ENCODE measurements around the gene ZNF687. TPM values are rescaled to one million over a fixed set of nuclear protein-coding genes. Genes with fewer than 3 reads are reported as not detected.

ZNF687 gene
- total RNA-seq, 2 donors from 2014 or later = 43.0 to 49.8 TPM

GRCh38 chr1:151286619-151287340 lies 4.7 kb downstream of the ZNF687 start:
- H3K9ac ChIP-seq (ENCODE audit: extremely low read depth, low read length, poor library complexity, severe bottlenecking) = no peak overlapping the region
- Mint-ChIP-seq H3K4me3 (no peak overlapping the region), H3K27me3 (ENCODE audit: insufficient read depth) (no peaks in the 10 kb centered on the region), H3K9me3 (no peaks in the 10 kb centered on the region), H3K36me3 (ENCODE audit: low read depth) (peaks cover 44% of the 10 kb centered on the region), H3K4me1 (peaks cover 13% of the 10 kb centered on the region), H3K27ac (no peak overlapping the region)
- no peaks in the 10 kb centered on the region for H3K27me3 ChIP-seq (ENCODE audit: control insufficient read depth, insufficient read depth, low read length, poor library complexity, severe bottlenecking)
- H3K27ac ChIP-seq (ENCODE audit: low read depth, low read length) = no peak overlapping the region
- peaks cover 49% of the 10 kb centered on the region for H3K36me3 ChIP-seq (ENCODE audit: control insufficient read depth, insufficient read depth, low read length)
- TF ChIP-seq, protein P1, sequence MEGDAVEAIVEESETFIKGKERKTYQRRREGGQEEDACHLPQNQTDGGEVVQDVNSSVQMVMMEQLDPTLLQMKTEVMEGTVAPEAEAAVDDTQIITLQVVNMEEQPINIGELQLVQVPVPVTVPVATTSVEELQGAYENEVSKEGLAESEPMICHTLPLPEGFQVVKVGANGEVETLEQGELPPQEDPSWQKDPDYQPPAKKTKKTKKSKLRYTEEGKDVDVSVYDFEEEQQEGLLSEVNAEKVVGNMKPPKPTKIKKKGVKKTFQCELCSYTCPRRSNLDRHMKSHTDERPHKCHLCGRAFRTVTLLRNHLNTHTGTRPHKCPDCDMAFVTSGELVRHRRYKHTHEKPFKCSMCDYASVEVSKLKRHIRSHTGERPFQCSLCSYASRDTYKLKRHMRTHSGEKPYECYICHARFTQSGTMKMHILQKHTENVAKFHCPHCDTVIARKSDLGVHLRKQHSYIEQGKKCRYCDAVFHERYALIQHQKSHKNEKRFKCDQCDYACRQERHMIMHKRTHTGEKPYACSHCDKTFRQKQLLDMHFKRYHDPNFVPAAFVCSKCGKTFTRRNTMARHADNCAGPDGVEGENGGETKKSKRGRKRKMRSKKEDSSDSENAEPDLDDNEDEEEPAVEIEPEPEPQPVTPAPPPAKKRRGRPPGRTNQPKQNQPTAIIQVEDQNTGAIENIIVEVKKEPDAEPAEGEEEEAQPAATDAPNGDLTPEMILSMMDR (conservative IDR thresholded peaks at IDR 0.05) = no peak
- H3K9me3 ChIP-seq (ENCODE audit: control insufficient read depth, low read length) = no peaks in the 10 kb centered on the region
- peaks cover 4% of the 10 kb centered on the region for H3K4me1 ChIP-seq (ENCODE audit: control insufficient read depth, insufficient read depth, low read length)
- no peak overlapping the region for H3K4me3 ChIP-seq (ENCODE audit: low read length)
- DNase-seq = no peak
- 86 to 94% methylated on average over 5 to 10 of the region's 10 CpGs for WGBS, 2 experiments (ENCODE audit: insufficient coverage in 1 of 2, insufficient read length in 1 of 2)

DNA sequence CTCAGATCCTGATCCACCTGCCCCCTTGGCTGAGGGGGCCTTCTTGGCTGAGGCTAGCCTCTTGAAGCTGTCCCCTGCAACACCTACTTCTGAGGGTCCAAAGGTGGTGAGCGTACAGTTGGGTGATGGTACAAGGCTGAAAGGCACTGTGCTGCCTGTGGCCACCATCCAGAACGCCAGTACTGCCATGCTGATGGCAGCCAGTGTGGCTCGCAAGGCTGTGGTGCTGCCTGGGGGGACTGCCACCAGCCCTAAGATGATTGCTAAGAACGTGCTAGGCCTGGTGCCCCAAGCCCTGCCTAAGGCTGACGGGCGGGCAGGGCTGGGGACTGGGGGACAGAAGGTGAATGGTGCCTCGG lies 5.2 kb downstream of the ZNF687 start:
- H3K9me3 ChIP-seq (ENCODE audit: control insufficient read depth, low read length) = no peaks in the 10 kb centered on the region
- no peak overlapping the region for H3K4me3 ChIP-seq (ENCODE audit: low read length)
- Mint-ChIP-seq H3K4me1 (peaks cover 13% of the 10 kb centered on the region), H3K27me3 (ENCODE audit: insufficient read depth) (no peaks in the 10 kb centered on the region), H3K4me3 (no peak overlapping the region), H3K9me3 (no peaks in the 10 kb centered on the region), H3K27ac (no peak overlapping the region), H3K36me3 (ENCODE audit: low read depth) (peaks cover 45% of the 10 kb centered on the region)
- no peak for DNase-seq
- H3K9ac ChIP-seq (ENCODE audit: extremely low read depth, low read length, poor library complexity, severe bottlenecking) = no peak overlapping the region
- no peak overlapping the region for H3K27ac ChIP-seq (ENCODE audit: low read depth, low read length)
- peaks cover 4% of the 10 kb centered on the region for H3K4me1 ChIP-seq (ENCODE audit: control insufficient read depth, insufficient read depth, low read length)
- 90 to 92% methylated on average over 4 to 7 of the region's 7 CpGs for whole genome bisulfite sequencing, 2 experiments (ENCODE audit: insufficient coverage in 1 of 2, insufficient read length in 1 of 2)
- TF ChIP-seq, protein P1 (conservative IDR thresholded peaks at IDR 0.05) = no peak
- H3K36me3 ChIP-seq (ENCODE audit: control insufficient read depth, insufficient read depth, low read length) = peaks cover 54% of the 10 kb centered on the region
- no peaks in the 10 kb centered on the region for H3K27me3 ChIP-seq (ENCODE audit: control insufficient read depth, insufficient read depth, low read length, poor library complexity, severe bottlenecking)

DNA sequence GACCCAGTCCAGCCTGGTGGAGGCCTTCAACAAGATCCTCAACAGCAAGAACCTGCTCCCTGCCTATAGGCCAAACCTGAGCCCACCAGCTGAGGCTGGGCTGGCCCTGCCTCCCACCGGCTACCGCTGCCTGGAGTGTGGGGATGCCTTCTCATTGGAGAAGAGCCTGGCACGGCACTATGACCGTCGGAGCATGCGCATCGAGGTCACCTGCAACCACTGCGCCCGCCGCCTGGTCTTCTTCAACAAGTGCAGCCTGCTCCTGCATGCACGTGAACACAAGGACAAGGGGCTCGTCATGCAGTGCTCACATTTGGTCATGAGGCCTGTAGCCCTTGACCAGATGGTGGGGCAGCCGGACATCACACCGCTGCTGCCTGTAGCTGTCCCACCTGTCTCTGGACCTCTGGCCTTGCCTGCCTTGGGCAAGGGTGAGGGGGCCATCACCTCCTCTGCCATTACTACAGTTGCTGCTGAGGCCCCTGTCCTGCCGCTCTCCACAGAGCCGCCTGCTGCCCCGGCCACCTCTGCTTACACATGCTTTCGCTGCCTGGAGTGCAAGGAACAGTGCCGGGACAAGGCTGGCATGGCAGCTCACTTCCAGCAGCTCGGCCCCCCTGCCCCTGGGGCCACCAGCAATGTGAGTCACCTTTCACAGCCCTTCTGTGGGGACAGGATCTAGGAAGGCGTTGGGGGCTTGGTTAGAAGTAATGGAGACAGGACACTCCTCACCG lies 5.8 kb downstream of the ZNF687 start:
- WGBS, 2 experiments (ENCODE audit: insufficient coverage in 1 of 2, insufficient read length in 1 of 2) = 95% methylated on average over 17 to 22 of the region's 22 CpGs
- H3K4me3 Mint-ChIP-seq = no peak overlapping the region
- peaks cover 50% of the 10 kb centered on the region for H3K36me3 Mint-ChIP-seq (ENCODE audit: low read depth)
- no peak overlapping the region for H3K4me3 ChIP-seq (ENCODE audit: low read length)
- no peak overlapping the region for H3K27ac ChIP-seq (ENCODE audit: low read depth, low read length)
- H3K27ac Mint-ChIP-seq = peak overlapping the region; percentile 35
- DNase-seq = no peak
- H3K4me1 ChIP-seq (ENCODE audit: control insufficient read depth, insufficient read depth, low read length) = peaks cover 4% of the 10 kb centered on the region
- H3K27me3 ChIP-seq (ENCODE audit: control insufficient read depth, insufficient read depth, low read length, poor library complexity, severe bottlenecking) = no peaks in the 10 kb centered on the region
- no peaks in the 10 kb centered on the region for H3K9me3 Mint-ChIP-seq
- H3K4me1 Mint-ChIP-seq = peaks cover 13% of the 10 kb centered on the region
- TF ChIP-seq, protein P1 (conservative IDR thresholded peaks at IDR 0.05) = no peak
- H3K36me3 ChIP-seq (ENCODE audit: control insufficient read depth, insufficient read depth, low read length) = peaks cover 61% of the 10 kb centered on the region
- H3K9ac ChIP-seq (ENCODE audit: extremely low read depth, low read length, poor library complexity, severe bottlenecking) = no peak overlapping the region
- H3K27me3 Mint-ChIP-seq (ENCODE audit: insufficient read depth) = no peaks in the 10 kb centered on the region
- no peaks in the 10 kb centered on the region for H3K9me3 ChIP-seq (ENCODE audit: control insufficient read depth, low read length)

Measured in endodermal cell (in vitro differentiated cells).